HG03095 (cell line): ENCODE measurements around the gene CCL22.
"Not testable (repeated sequence)": the region's sequence is repeated elsewhere in the genome, so short reads cannot be mapped to it uniquely, and the experiment has no call there.

Experiments
- ATAC-seq: cut with Tn5 transposase; IDR thresholded peaks from one replicate; pipeline ENCODE4 v1.9.1; 2021; ENCODE audit warnings: moderate library complexity; ENCODE audit not compliant: unreplicated experiment

Gene CCL22, protein sequence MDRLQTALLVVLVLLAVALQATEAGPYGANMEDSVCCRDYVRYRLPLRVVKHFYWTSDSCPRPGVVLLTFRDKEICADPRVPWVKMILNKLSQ

DNA sequence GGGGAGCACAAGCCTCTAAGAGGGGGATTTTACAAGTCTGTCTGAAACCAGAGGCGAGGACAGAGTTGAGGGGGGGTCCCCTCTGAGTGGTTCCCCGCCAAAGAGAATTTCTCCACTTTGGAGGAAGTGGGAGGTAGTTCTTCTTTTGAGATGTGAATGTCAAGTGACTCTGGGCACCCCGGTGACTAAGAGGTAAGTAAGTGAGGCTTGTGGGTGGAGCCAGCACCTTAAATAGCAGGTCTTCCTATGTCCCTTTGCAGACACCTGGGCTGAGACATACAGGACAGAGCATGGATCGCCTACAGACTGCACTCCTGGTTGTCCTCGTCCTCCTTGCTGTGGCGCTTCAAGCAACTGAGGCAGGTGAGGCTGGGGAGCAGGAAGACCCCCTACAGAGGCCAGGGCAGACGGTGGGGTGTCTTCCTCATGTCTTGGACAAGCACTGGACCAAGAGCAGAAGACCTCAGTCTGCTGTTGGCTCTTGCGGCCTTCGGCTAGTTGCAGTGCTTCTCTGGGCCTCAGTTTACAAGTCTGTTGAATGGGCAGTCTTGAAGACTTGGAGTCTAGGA is at the start of gene CCL22:
Gene CCL22 (plus strand): TSS at position 257 of the 569 bp plus-strand sequence. CDS start 34 bp downstream, at position 291.
- ATAC-seq = no peak

DNA sequence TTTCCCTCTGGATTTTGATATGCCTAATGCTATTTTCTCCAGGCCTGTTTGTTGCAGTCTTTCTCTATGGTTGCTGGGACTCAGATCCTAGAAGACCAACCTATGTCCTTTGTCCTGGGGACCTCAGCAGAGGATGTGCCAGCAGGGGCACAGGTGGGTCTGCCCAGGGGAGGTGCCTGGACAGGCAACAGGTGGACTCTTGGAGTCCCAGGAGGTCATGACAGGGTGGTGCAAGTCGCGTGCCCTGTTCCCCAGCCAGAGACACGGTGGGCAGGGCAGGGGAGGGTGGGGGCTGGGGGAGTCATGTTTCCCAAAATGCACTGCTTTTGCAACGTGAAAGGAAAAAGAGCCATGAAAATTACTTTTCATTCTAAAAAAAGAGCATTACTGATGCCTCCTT is 47.8 kb upstream of the CCL22 start:
- no peak for ATAC-seq

DNA sequence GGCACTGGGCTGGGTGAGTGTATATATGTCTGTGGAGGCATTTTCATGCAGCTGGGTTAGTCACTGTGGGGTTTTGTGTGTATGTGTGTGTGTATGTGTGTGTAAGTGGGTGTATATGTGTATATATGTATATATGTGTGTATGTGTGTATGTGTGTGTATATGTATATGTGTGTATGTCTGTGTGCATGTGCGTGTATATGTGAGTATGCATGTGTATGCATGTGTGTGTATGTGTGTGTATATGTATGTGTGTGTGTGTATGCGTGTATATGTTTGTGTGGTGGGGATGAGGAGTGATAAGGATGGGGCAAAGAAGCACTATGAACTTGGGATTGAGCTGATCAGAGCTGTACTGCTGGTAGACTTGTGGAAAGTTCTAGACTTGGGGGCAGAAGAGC is 45.1 kb upstream of the CCL22 start:
- no peak for ATAC-seq

DNA sequence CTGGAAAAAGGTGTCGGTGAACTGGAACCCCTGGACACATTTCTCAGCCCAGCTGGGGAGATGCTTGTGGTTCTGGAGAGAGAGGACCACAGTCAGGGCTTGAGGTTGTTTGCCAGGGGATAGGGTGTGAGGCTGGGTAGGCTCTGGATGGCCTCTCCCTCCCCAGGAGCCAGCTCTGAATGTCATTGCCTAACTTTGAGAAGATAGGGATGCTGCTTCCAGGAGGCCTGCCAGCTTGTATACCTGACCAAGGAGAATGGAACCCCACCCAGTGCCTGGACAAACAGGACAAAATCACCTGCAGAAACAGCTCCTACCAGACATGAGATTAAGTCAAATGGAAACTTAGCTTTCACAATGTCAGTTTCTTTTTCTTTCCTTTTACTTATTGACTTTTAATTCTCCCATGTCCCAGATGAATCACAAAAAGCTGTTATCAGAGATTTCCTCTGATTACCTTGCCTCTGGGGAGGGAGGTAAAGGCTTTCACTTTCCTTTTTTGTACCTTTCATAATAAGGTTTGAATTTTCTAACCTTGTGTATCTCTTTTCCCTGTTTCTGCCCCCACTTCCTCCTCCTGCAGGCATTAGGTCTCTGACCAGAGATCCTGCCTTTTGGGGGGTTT is 44.3 kb upstream of the CCL22 start:
- ATAC-seq = no peak

DNA sequence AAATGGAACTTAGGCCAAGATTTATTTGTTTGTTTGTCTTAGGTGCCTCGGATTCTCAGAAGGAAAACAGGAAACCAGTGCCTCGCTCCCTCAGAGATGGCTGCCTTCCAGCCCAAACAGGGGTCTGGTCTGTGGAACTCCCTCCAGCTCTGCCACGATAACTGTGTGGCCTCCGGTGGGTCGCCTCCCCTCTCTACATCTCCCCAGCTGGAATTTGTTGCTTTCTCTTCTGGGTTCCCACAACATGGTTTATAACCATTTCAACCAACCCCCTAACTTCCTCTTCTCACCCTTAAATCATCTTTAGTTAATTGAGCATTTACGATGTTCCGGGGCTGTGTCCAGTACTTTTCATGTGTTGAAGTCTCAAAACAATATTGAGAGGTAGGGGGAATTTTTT is 43.2 kb upstream of the CCL22 start:
- ATAC-seq = no peak

DNA sequence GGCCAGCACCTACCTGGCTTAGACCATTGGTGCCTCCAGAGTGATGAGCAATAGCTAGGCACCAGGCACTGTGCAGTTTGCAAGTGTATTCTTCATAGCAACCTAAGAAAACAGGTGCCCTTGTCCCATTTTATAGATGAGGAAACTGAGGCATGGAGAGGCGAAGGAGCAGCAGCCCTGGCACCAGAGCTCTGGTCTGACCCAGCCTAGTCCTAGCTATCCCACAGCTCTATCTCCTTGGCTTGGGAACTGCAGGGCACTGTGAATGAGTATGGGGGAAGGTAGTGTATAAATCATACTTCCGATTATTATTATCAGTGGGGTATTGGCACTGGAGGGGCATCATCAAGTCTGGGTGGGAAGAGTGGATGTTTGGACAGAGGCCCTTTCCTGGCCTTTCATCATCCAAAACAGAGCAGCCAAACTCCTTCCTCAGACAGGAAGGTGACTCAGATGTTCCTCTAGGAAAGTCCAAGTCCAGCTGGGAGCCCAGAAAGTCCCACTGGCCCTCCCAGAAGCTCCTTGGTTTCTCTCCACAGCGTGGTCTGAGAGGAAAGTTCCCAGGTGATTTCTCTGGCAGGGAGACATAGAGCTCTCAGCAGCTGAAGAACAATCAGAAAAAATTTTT is 42.1 kb upstream of the CCL22 start:
- no peak for ATAC-seq

DNA sequence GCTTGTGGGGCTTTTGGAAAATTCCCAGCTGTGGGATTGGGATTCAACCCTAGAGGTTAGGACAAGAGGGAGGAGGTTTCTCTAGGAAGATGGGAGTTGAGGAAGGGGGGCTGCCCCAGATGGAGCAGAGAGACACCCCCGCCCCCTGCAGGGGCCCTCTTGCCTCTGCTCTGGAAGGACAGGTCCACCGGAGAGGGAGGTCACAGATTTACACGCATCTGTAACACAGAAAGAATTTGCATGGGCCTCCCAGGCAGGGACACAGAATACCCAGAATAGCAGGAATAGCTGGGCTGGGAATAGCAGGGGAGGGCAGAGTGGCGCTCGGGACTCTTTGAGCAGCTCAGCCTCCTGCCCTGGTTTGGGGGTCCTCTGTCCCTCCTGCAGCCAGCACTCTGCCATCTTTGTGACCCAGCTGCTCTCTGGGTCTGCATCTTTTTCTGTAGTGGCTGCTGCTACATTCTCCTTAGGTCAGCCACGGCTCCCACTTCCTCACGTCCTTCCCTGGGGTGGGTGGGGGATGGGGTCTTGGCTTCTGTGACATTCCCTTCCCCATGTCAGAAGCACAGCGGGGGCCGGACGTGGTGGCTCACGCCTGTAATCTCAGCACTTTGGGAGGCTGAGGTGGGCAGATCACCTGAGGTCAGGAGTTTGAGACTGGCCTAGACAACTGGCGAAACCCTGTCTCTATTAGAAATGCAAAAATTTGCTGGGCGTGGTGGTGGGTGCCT is 40.2 kb upstream of the CCL22 start:
- no peak for ATAC-seq

DNA sequence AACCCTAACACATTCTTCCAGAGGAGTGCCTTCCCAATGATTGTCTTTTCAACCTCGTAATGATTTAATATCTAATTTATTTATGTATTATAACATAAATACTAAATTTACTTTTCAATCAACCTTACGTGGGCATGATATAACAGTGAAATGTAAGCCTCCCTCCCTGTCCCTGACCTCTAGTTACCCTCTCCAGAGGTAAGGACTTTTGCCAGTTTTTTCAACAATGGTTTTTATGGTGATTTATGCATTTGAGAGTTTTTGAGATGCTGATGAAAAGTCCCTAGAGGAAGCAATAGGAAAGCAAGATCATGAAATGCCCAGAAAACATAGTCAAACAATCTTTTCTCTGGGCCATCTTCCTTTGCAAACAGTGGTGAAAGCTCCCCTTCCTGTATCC is 38.9 kb upstream of the CCL22 start:
- ATAC-seq = no peak

DNA sequence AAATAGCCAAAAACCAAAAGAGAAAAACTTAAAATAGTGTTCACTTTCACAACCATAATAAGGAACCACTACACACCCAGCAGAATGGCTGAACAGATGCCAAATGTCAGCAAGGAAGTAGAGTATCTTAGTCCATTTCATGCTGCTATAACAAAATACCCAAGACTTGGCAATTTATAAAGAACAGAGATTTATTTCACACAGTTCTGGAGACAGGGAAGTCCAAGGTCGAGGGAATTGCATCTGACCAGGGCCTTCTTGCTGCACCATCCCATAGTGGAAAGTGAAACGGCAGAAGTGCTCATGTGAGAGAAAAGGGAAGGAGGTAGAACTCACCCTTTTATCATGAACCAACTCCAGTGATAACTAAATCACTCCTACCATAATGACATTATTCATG is 33.8 kb upstream of the CCL22 start:
- no peak for ATAC-seq

DNA sequence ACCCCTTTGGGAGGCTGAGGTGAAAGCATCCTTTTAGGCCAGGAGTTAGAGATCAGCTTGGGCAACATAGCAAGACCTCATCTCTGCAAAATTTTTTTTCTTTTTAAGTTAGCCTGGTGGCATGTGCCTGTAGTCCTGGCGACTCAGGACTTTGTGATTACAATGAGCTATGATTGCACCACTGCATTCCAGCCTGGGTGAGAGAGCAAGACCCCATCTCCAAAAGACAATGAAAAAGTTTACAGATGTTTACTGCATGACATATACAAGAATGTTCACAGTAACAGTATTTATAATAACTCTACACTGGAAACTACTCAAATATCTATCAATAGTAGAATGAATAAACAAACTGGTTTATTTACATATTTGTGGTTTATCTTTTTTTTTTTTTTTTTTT is 33.1 kb upstream of the CCL22 start:
- no peak for ATAC-seq

DNA sequence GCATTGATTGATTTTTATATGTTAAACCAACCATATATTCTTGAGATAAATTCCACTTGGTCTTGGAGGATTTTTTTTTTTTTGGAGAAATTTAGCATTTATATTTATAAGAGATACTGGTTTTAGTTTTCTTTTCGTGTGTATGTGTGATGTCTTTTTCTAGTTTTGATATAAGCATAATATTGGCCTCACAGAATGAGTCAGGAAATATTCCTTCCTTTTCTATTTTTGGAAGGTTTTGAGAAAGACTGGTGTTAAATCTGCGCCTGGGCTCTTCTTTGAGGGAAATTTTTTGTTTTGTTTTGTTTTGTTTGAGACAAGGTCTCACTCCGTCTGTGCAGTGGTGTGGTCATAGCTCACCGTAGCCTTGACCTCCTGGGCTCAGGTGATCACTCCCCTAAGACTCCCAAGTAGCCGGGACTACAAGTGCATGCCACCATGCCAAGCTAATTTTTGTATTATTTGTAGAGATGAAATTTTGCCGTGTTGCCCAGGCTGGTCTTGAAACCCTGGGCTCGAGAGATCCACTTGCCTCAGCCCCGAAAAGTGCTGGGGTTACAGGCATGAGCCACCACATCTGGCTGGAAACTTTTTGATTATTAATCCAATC is 28.8 kb upstream of the CCL22 start:
- no peak for ATAC-seq

DNA sequence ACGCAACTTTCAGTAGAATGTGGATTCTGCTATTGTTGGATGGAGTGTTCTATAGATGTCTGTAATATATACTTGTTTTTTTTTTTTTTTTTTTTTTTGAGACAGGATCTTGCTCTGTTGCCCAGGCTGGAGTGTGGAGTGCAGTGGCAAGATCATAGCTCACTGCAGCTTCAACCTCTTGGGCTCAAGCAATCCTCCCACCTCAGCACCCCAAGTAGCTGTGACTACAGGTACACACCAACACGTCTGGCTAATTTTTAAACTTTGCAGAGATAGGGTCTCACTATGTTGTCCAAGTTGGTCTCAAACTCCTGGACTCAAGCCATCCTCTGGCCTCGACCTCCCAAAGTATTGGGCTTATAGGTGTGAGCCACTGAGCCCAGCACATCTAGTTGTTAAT is 27.2 kb upstream of the CCL22 start:
- no peak for ATAC-seq

DNA sequence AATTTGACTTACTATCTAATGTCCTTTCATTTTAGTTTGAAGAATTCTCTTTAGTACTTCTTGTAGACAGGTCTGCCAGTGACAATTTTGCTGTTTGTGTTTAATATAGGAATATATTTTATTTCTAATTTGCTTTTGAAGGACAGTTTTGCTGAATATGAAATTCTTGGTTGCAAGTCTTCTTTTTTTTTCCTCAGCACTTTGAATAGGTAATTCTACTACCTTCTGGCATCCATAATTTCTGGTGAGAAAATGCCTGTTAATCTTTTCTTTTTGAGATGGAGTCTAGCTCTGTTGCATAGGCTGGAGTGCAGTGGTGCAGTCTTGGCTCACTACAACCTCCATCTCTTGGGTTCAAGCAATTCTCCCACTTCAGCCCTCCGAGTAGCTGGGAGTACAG is 25.2 kb upstream of the CCL22 start:
- no peak for ATAC-seq

DNA sequence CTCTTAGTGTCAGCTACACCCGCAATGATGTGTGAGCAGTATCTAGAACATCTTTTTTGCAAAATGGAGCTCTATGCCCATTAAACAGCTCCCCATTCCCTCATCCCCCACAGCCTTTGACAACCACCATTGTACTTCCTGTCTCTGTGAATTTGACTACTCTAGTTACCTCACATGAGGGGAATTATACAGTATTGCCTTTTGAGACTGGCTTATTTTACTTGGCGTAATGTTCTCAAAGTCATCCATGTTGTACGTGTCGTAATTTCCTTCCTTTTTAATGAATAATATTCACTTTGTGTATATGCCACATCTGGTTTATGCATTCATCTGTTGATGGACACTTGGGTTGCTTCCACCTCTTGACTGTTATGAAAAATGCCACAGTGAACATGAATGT is 23.2 kb upstream of the CCL22 start:
- ATAC-seq = no peak

DNA sequence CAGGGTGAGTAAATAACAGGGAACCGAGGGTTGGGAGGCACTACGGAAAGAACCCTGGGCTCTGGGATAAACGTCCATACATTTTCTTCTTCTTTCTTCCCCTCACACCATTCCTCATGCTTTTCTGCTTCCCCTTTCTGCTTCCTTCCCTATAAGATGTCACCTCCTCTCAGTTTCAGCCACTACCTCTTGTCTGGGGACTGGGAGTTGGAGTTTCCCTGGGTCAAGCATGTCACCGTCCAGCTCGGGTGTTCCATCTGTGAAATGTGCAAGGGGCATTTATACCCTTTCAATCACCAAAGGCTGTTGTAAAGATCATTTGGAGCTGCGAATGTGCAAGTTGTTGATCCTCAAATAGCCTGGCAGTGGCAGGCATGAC is 17.5 kb upstream of the CCL22 start:
- ATAC-seq = no peak

DNA sequence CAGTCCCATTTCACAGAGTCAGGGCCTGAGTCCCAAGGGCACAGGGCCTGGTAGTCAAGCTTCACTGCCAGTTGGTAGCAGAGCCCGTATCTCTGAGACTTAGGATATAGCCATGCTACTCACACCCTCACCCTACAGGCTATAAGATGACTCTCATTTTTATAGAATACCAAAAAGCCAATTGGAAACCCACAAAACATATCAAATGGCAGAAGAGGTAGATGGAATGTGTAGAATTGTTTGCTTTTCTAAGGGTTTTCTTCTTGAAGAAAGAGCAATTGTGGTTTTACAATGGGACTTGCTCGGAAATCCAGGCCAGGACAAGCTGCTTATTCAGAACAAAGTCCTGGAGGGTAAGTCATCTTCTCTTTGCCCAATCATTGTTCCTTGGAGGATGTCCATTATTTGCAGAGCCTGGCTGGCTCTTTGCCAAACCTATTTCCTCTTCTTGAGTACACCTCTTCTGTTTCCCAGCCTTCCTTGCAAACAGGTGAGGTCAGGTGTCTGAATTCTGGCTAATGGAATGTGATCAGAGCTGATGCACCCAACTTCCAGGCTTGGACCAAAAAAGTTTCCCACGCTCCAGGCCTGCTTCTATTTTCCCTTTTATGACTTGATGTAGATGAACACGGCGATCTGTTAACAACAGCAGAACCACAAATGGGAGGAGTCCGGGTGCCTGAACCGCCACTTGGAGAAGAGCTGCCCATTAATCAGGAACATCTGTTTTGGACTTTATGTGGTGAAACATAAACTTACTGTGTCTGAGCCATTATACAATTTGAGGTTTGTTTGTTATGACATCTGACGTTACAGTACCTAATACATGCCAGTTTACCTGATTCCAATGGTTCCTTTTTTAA is 16.9 kb upstream of the CCL22 start:
- no peak for ATAC-seq

DNA sequence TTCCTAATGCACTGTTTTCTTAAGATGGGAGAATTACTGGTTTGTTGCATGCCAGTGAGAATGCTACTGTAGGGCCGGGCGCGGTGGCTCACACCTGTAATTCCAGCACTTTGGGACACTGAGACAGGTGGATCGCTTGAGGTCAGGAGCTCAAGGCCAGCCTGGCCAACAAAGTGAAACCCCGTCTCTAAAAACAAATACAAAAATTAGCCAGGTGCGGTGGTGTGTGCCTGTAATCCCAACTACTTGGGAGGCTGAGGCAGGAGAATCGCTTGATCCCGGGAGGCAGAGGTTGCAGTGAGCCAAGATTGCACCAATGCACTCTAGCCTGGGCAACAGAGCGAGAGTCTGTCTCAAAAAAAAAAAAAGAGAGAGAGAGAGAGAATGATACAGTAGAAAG is 16.0 kb upstream of the CCL22 start:
- ATAC-seq = not testable (repeated sequence)

DNA sequence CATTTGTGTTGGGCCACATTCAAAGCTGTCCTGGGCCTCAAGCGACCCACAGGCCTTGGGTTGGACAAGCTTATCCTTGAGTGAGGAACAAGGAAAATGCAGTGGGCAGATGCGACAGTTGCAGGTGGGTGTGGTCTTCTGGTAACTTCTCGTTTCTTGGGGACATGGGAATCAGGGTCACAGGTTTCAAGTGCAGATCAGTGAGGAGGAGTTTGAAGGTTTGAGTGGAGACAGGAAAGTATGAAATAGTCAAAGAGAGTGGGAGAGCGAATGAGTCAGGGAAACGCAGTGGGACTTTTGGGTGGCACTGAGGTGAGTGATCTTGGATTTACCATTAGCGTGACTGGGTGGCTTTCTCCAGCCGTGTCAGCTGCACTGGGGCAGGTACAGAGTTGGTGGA is 15.4 kb upstream of the CCL22 start:
- no peak for ATAC-seq

DNA sequence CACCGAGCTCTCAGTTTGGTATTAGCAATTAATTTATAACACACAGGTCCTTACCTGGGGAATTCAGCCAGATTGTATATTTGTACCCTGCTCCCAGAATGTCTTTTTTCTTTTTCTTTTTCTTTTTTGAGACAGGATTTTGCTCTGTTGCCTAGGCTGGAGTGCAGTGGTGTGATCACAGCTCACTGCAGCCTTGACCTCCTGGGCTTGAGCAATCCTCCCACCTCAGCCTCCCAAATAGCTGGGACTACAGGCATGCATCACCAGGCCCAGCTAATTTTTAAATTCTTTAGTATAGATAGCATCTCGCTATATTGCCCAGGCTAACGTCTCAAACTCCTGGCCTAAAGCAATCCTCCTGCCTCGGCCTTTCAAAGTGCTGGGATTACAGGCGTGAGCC is 14.5 kb upstream of the CCL22 start:
- not testable (repeated sequence) for ATAC-seq

DNA sequence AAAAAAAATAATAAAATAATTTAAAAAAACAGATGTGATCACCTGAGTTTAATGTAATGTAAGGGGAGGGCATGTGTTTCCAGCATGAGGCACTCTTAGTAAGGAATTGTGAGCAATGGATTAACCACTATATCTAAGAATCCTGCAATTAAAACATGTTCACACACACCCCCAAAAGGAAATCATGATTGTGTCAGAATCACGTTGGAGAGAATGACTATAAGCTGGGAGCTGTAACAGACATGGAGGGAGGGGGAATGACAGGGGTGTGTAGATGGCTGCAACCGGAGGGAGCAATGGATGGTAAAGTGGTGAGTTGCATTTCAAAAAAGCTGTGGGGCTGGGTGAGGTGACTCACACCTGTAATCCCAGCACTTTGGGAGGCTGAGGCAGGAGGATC is 13.6 kb upstream of the CCL22 start:
- ATAC-seq = no peak
